ENCODE results near the gene PDE8B.

Gene PDE8B

GRCh38 chr5:77409870-77410621, 199.6 kb downstream of the PDE8B start:
- DNase-seq = no peak

- DNase-seq = no peak
Observed at GRCh38 chr5:77413049-77413448, 202.6 kb downstream of the PDE8B start.

- DNase-seq = no peak
Observed at GRCh38 chr5:77418162-77418561, 207.7 kb downstream of the PDE8B start.

- no peak for DNase-seq
Observed at GRCh38 chr5:77418601-77419581, 208.4 kb downstream of the PDE8B start.

GRCh38 chr5:77419644-77420582, 209.4 kb downstream of the PDE8B start:
- no peak for DNase-seq

GRCh38 chr5:77420940-77421339, 210.5 kb downstream of the PDE8B start:
- DNase-seq = no peak

- no peak for DNase-seq
Observed at GRCh38 chr5:77423022-77423750, 212.7 kb downstream of the PDE8B start.

GRCh38 chr5:77424921-77425320, 214.4 kb downstream of the PDE8B start:
- no peak for DNase-seq

GRCh38 chr5:77425420-77425819, 214.9 kb downstream of the PDE8B start:
- no peak for DNase-seq

GRCh38 chr5:77425998-77426659, 215.6 kb downstream of the PDE8B start:
- no peak for DNase-seq

- DNase-seq = no peak
Observed at GRCh38 chr5:77426670-77427069, 216.2 kb downstream of the PDE8B start.

- DNase-seq = no peak
Observed at GRCh38 chr5:77427998-77428397, 217.5 kb downstream of the PDE8B start.

GRCh38 chr5:77428526-77428925, 218.0 kb downstream of the PDE8B start:
- DNase-seq = no peak

GRCh38 chr5:77430726-77431125, 220.2 kb downstream of the PDE8B start:
- no peak for DNase-seq

- no peak for DNase-seq
Observed at GRCh38 chr5:77431286-77431685, 220.8 kb downstream of the PDE8B start.

- DNase-seq = no peak
Observed at GRCh38 chr5:77431719-77432118, 221.2 kb downstream of the PDE8B start.

- no peak for DNase-seq
Observed at GRCh38 chr5:77437194-77437593, 226.7 kb downstream of the PDE8B start.

- DNase-seq = no peak
Observed at GRCh38 chr5:77438071-77438470, 227.6 kb downstream of the PDE8B start.

GRCh38 chr5:77443670-77444069, 233.2 kb downstream of the PDE8B start:
- no peak for DNase-seq

GRCh38 chr5:77444356-77444755, 233.9 kb downstream of the PDE8B start:
- no peak for DNase-seq

- no peak for DNase-seq
Observed at GRCh38 chr5:77448831-77449230, 238.4 kb downstream of the PDE8B start.

- no peak for DNase-seq
Observed at GRCh38 chr5:77449277-77449676, 238.8 kb downstream of the PDE8B start.
